Heart left ventricle (tissue), 13 donors: ENCODE measurements around the gene CCSER1.

ENCODE experiments used
- CTCF ChIP-seq, 12 donors: fragments of 200-600 bp; sonication (generic) in 4 of 12; IDR thresholded peaks; one replicate each; pipeline versions ENCODE4 v1.5.0 to v1.8.0; 2018 to 2022; ENCODE audit warnings: antibody characterized with exemption in 12 of 12, mild to moderate bottlenecking in 5 of 12
- POLR2A ChIP-seq, 2 donors: fragments of 450-650 bp; IDR thresholded peaks; one replicate each; pipeline ENCODE4 v1.6.1; 2017; ENCODE audit warnings: antibody characterized with exemption in 2 of 2, mild to moderate bottlenecking in 2 of 2, moderate library complexity in 2 of 2
- donor health status: ischemic (EF 13 %, LVEDD 7.1; RV severe dilation, severe dysfunction).
- donor health status: DM: no; HTN: yes; CAD: no.
- donor health status: DM: no; HTN: no; CAD: no.
- donor health status: ischemic (EF 25% LVEDD 6.9; RV normal size, moderate dysfunction).
- donor health status: ischemic (EF 25% LVEDD 5.7; RV mildly dilated, moderate dysfunction).
- donor health status: ischemic (EF 35%, LVEDD 5.7; RV mildly dilated, moderate dysfunction).
- donor health status: nonischemic (EF 11% LVEDD 7.7; RV severe dilation, severe dysfunction).
- donor health status: DM: yes; HTN: yes; CAD: no.
- donor health status: PGD.
- donor health status: ischemic (EF 29% LVEDD 5.4; RV normal size, mild dysfunction).
- donor health status: nonischemic (EF 23%, LVEDD 6.1; RV moderate dilation, normal function).

DNA sequence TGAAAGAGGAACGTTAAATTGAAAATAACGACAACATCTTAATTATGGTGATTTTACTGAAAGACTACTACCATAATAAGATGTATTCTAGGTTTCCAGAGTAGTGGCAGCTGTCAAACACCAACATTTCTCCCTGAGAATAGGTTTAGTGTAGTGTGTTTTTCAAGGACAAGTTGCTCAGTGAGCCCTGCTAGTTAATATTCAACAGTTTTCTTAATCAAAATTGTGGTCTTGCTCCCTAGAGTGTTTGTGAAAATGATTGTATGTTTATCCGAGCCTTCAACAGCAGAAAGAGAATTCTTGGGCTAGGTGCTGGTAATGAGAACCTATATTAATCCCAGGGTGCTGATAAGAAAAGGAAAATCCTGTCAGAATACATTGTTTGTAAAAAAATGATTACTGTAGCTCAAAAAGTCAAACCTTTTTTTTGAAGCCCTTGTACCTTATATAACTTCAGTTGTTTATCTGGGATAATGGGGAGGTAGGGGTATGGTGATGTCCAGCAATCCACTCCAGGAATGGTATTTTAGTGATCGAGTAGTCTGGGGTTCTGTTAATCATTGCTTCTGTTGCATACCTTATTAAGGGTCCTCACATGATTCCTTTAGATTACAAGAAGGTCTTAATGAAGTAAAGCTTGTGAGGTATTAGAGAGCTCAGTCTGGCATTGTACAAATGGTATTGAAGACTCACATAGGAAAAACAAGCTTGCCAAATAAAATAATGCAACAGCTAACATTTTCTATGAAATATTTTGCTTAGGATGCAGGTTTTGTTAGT lies 110.7 kb downstream of the CCSER1 start:
- TF ChIP-seq CTCF (IDR thresholded peaks at IDR 0.05) (no peak), POLR2A (IDR thresholded peaks at IDR 0.05) (no peak)
